Activated T-helper 1 cell treated with Interleukin-2 at 50 U/mL for 16 hours (primary cell): Measurements from ENCODE around the gene MMAB.

Source experiments
- DNase-seq: peaks from one replicate; pipeline ENCODE4 v3.0.0-alpha.2; 2020; ENCODE audit warnings: low read depth

The MMAB gene

GRCh38 chr12:109583733-109584132 is 10.4 kb upstream of the MMAB start:
- no peak for DNase-seq

DNA sequence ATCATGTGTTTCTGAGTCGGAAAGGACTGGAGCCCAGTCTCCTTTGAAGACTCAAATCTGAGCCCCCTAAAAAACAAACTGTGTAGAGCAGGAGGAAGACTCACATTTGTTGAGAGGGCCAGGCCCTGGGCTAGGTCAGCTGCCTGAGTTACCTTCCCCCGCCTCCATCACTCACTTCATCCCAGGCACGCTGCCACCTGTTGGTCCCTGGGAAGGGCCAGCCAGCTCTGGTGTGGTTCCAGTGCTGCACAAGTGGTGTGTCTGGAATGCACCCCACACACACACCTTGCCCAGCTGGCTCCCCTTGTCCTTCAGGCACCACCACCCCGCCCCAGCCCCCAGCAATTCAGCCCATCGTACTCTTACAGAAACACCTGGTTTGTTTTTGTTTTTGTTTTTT is 9.3 kb upstream of the MMAB start:
- no peak for DNase-seq

GRCh38 chr12:109581856-109582255 is 8.6 kb upstream of the MMAB start:
- DNase-seq: no peak

DNA sequence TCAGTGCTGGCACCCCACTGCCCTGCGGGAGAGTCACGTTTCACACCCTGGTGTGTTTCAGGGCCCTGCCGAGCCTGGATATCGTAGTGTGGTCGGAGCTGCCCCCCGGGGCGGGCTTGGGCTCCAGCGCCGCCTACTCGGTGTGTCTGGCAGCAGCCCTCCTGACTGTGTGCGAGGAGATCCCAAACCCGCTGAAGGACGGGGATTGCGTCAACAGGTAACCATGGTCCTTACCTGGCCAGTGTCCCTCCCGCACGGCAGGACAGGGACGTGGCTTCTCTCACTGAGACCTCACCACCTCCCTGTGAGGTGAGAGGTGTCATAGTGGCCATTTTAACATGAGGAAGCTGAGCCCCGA is 8.0 kb upstream of the MMAB start:
- no peak for DNase-seq

GRCh38 chr12:109580684-109581333 is 7.5 kb upstream of the MMAB start:
- no peak for DNase-seq

DNA sequence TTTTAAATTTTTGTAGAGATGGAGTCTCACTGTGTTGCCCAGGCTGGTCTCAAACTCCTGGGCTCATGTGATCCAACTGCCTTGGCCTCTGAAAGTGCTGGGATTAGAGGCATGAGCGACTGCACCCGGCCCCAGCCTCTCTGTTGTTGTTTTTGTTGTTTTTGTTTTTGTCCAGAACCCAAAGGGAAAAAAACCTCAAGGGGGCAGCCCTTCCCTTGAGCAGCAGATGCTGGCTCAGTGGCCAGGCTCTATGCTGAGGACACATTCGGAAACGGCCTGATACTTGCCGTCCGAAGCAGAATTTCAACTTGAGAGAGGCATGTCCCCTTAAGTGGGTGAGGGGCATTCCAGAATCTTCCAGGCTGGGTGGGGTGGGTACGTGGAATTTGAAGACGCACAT is 7.0 kb upstream of the MMAB start:
- no peak for DNase-seq

DNA sequence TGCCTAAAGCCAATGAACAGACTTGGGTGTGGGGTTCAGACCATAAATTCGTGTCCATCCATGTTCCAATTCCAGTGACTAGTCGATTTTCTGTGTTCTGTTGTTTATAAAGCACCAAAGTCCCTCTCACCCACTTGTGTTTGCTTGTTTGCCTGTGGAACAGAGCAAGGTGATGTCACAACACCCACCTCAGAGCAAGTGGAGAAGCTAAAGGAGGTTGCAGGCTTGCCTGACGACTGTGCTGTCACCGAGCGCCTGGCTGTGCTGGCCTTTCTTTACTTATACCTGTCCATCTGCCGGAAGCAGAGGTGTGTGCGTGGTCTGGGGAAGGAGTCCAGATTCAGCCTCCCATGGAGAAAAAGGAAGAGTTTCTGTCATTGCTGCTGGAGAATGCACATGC is 6.3 kb upstream of the MMAB start:
- no peak for DNase-seq

GRCh38 chr12:109578330-109578927 is 5.1 kb upstream of the MMAB start:
- no peak for DNase-seq

GRCh38 chr12:109577311-109577710 is 4.0 kb upstream of the MMAB start:
- no peak for DNase-seq

GRCh38 chr12:109575683-109576082 is 2.4 kb upstream of the MMAB start:
- DNase-seq: no peak

GRCh38 chr12:109573914-109574244 is 575 bp upstream of the MMAB start:
- no peak for DNase-seq

DNA sequence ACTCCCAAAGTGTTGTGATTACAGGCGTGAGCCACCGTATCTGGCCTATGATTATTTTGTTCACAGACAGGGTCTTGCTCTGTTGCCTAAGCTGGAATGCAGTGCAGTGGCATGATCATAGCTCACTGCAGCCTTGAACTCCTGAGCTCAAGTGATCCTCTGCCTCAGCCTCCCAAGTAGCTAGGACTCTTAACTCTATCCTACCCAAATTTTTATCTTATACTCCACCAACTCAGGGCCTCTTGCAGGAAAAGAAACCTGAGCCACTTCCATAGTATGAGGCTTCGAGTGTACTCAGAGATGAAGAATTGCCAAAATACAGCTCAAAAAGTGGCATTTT is 828 bp downstream of the MMAB start:
- DNase-seq: no peak

DNA sequence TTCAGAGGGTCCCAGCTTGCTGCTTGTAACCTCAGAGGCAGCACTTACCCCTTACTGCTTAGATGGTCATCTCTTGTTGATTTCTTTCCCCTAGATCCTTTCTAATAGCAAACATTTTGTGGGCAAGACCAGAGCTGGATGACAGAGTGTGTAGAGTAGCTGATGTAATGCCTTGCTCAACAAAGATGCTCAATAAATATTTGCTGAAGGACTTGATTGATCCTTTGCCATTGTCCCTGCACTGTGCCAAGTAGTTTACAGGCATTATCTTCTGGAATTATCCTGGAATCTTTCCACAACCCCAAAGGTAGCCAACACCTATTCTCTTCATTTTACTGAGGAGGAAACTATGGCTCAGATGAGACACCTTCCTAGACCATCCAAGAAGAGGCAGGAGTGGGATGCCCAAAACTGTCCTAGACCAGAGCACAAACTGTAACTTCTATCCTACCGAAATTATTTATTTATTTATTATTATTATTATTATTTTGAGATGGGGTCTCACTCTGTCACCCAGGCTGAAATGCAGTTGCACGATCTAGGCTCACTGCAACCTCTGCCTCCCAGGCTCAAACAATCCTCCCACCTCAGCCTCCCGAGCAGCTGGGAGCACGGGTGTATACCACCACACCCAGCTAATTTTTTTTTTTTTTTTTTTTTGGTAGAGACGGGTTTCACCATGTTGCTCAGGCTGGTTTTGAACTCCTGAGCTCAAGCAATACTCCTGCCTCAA is 1.4 kb downstream of the MMAB start:
- DNase-seq: no peak

DNA sequence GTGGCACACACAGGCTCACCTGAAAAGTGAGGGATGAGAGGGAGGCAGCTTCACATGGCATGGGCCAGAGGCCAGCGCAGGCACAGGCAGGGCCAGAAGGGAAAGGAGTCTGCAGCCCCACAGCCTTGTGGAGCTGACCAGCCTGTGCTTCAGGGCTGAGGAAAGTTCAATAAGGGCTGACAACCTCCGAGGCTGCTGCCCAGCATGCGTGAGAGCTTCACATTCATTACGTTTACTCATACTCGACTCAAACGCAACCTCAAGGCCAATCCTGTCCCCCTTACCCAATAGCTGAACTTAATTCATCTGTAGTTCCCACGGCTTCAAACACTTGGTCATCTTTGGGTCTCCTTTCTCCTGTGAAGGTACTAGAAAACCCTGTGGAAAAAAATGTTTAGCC is 4.8 kb downstream of the MMAB start:
- DNase-seq: no peak

GRCh38 chr12:109567967-109568366 is 5.3 kb downstream of the MMAB start:
- DNase-seq: no peak

DNA sequence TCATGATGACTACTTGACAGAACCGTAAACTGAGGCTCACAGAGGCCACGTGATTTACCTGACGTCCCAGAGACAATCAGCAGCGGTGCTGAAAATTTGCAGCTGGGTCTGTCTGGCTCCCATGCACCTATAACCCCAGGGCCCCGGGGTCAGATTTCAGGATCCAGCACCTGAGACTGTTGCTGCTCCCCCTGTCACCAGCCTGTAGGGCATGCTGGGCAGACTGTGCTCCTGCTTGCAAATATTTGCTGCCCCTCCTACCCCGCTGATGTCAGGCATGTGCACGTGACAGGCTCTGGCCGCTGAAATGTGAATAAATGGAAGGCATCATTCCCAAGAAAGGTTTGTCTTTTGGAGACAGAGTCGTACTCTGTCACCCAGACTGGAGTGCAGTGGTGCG is 6.0 kb downstream of the MMAB start:
- no peak for DNase-seq

GRCh38 chr12:109566424-109566823 is 6.9 kb downstream of the MMAB start:
- no peak for DNase-seq

DNA sequence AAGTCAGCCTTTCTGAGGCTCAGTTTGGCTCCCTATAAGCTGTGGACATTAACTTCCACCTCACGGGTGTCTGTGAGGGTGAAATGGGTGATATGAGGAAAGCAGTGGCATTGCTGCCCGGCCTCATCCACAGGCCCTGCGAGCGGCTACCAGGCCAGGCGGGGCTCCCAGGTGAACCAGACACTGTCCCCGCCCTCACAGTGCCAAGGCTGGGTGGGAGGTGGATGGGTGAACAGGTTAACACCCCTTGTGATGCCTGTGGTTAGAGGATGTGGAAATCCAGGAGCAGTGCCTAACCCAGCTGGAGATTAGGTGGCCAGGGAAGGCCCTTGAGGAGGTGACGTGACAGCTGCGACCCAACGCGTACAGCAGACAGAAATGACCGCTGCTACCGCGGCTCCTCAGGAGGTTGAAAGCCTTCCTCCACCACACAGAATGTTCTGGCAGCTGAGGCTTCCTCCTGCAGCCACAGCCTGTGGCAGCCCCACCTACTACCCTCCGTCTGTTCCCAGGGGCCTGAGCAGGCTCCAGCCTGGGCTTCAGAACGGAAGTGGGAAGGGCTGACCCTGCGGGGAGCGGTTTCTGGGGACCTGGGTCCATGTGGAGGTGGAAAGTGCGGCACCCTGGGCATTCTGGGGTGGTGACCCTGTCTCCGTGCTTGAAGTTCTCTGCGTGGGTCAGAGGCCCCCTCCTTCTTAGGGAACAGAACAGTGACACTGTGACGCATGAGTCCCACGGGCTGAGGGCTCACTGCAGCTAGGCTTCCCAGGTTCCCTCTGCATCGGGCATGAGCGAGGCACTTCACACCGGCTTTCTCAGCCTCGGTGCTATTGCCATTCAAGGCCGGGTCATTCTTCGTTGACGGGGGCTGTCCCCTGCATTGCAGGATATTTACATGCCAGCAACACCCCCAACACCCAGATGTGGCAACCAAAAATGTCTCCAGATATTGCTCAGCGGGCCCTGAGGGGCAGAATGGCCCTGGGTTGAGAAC is 9.7 kb downstream of the MMAB start:
- no peak for DNase-seq

GRCh38 chr12:109562871-109563270 is 10.4 kb downstream of the MMAB start:
- no peak for DNase-seq

DNA sequence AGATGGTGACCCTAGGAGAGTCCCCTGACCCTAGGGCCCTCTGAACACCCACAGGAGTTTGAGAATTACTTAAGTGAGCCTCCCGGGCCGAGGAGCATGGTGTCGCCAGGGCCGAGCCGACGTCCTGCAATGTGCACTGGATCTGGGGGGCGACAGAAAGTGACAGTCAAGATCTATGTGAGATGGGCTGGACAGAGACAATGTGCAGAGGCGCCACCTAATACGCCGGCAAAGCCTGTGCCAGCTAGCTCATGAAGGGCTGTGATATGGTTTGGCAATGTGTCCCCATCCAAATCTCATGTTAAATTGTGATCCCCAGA is 11.6 kb downstream of the MMAB start:
- DNase-seq: no peak

GRCh38 chr12:109560867-109561710 is 12.2 kb downstream of the MMAB start:
- DNase-seq: no peak

GRCh38 chr12:109559601-109560000 is 13.7 kb downstream of the MMAB start:
- no peak for DNase-seq
